Loucy (cell line): ENCODE results near the gene WWOX.

Source experiments
- CTCF ChIP-seq: fragments of 200-600 bp; sonication (generic); conservative IDR thresholded peaks from 2 replicates; pipeline ENCODE4 v1.5.1; 2014; ENCODE audit warnings: mild to moderate bottlenecking, antibody characterized with exemption, low read length
- EZH2phosphoT487 ChIP-seq: fragments of 200-600 bp; IDR thresholded peaks from 2 replicates; pipeline ENCODE4 v1.6.1; 2018; ENCODE audit warnings: antibody characterized with exemption, mild to moderate bottlenecking, moderate library complexity, borderline replicate concordance

GRCh38 chr16:78773291-78773702 lies 673.8 kb downstream of the WWOX start:
- TF ChIP-seq CTCF (no peak), EZH2phosphoT487 (no peak)
